Measurements from ENCODE around the gene EGR2.

- no peak for TF ChIP-seq GATA3 (IDR thresholded peaks at IDR 0.05; ENCODE audit: low read depth, low read length)
- no peak for TF ChIP-seq GATA2 (IDR thresholded peaks at IDR 0.05; ENCODE audit: low read depth, low read length)
Observed at GRCh38 chr10:62839590-62839989, 23.4 kb upstream of the EGR2 start.
